Activated naive CD4-positive, alpha-beta T cell treated with anti-CD3 and anti-CD28 coated beads for 36 hours (primary cell): ENCODE measurements around the gene SFTPA2. TPM values are rescaled to one million over a fixed set of nuclear protein-coding genes. Genes with fewer than 3 reads are reported as not detected.
"Not testable (repeated sequence)": the region's sequence is repeated elsewhere in the genome, so short reads cannot be mapped to it uniquely, and the experiment has no call there.

Experiments used
- CTCF ChIA-PET: fragments of 350-600 bp; sonication (Branson Sonifier 250); formaldehyde crosslinking; loops from one replicate; lab custom pipeline; 2021; ENCODE audit warnings: antibody characterized with exemption; lab: Charles Lee
- DNase-seq: peaks from one replicate; pipeline ENCODE4 v3.0.0-alpha.2; 2020
- H3K27ac Mint-ChIP-seq: one replicate; pipeline ENCODE4 v1.8.0; 2021; ENCODE audit warnings: mild to moderate bottlenecking, mixed read lengths
- H3K27me3 Mint-ChIP-seq: one replicate; pipeline ENCODE4 v1.8.0; 2021; ENCODE audit warnings: low read depth, mixed read lengths
- H3K36me3 Mint-ChIP-seq: one replicate; pipeline ENCODE4 v1.8.0; 2021; ENCODE audit warnings: low read depth, mixed read lengths
- H3K4me1 Mint-ChIP-seq: one replicate; pipeline ENCODE4 v1.8.0; 2021; ENCODE audit warnings: low read depth, mixed read lengths
- H3K4me3 Mint-ChIP-seq: one replicate; pipeline ENCODE4 v1.8.0; 2021; ENCODE audit warnings: mild to moderate bottlenecking, moderate library complexity, mixed read lengths
- H3K9me3 Mint-ChIP-seq: one replicate; pipeline ENCODE4 v1.8.0; 2021; ENCODE audit warnings: mixed read lengths
- intact Hi-C: fragments of 100-400 bp; cut with micrococcal nuclease; formaldehyde crosslinking; loops from one replicate; pipeline ENCODE4 v1.15.1; 2023
- total RNA-seq, 2 experiments: library from RNA; stranded (reverse); gene quantifications; one replicate each; pipeline ENCODE4 v1.2.3, GENCODE V29; 2021

SFTPA2 gene
- total RNA-seq: not detected

GRCh38 chr10:79560160-79560709, at the start of gene SFTPA2:
Gene SFTPA2, minus strand, starts transcription at chr10:79560407. Its CDS starts 924 bp downstream, at chr10:79559483.
- Mint-ChIP-seq H3K9me3 (no peaks in the 10 kb centered on the region), H3K4me1 (peaks cover 6% of the 10 kb centered on the region), H3K27me3 (peaks cover 8% of the 10 kb centered on the region), H3K36me3 (no peaks in the 10 kb centered on the region), H3K4me3 (no peak within 1 kb of the TSS), H3K27ac (no peak within 1 kb of the TSS)
- intact Hi-C loops: no loop called here
- DNase-seq: no peak
- CTCF ChIA-PET: interaction anchor here (0.8 kb wide), 1 partner anchor 368 kb away, joined by 3 read pairs; no protein-coding TSS in a partner anchor

DNA sequence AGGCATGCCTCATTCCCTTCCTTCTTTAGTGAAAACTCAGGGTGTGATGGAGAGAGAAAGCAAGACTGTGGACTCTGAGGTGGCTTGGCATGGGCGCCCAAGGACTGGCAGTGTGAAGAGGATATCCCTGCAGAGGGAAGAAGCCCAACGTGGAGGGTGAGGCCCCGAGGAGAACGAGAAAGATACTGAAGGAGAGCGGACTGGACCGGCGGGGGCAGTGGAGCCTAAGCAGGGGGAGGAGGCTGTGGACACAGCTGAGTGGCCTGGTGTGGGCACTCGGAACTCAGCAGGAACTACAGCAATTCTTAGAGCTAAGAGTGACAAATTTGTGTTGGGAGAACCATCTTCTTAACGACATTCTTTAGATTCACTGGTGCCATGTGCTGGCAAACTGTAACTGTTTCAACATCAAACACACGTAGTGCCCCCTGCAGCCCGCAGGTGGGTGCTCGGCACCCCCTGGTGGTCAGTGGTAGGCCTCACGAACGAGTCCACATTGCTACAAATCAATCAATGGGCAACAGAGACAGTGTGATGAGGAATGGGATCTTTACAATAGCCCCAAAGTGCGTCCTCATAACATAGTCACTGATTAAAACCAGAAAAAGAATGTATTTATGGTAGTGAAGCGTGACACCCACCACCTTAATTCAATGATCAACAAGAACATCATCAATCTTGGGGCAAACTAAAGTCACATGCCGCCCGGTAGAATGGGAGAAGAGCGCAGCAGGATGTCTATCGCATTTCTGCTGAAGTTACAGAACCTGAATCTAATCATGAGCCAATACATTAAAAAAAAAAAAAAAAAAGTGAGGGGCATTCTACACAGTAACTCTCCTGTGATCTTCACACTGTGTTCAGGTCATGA, 48.5 kb upstream of the SFTPA2 start:
- Mint-ChIP-seq H3K9me3 (no peaks in the 10 kb centered on the region), H3K4me1 (no peaks in the 10 kb centered on the region), H3K27me3 (peaks cover 3% of the 10 kb centered on the region), H3K36me3 (no peaks in the 10 kb centered on the region), H3K27ac (no peak overlapping the region), H3K4me3 (no peak overlapping the region)
- intact Hi-C loops: loop anchor here (1.0 kb wide), 2 partner anchors 46 to 71 kb away; no protein-coding TSS in a partner anchor
- DNase-seq: peak; percentile 60
- CTCF ChIA-PET: interaction anchor here (1.0 to 4.4 kb wide), 4 partner anchors 19 to 71 kb away, joined by 3 to 18 read pairs (median 5); no protein-coding TSS in a partner anchor

DNA sequence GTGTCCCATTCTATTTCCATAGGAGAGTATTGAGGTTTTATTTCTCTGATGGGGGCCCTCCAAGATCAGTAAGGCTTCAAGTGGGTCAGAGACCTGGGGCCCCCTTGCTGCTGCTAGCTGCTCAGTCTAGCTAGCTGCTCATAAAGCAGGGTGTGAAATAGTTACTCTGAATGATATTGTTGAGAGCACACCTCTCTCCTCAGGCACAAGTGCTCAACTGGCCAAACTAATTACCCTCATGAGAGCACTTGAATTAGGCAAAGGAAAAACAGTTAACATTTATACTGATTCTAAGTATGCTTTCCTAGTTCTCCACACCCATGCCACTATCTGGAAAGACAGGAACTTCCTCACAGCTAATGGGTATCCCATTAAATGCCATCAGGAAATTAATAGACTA, 45.1 kb upstream of the SFTPA2 start:
- no peaks in the 10 kb centered on the region for H3K9me3 Mint-ChIP-seq
- H3K4me3 Mint-ChIP-seq: no peak overlapping the region
- CTCF ChIA-PET: interaction anchor here (1.6 kb wide), 1 partner anchor 68 kb away, joined by 6 read pairs; no protein-coding TSS in a partner anchor
- H3K36me3 Mint-ChIP-seq: no peaks in the 10 kb centered on the region
- no peak overlapping the region for H3K27ac Mint-ChIP-seq
- H3K4me1 Mint-ChIP-seq: no peaks in the 10 kb centered on the region
- DNase-seq: no peak
- intact Hi-C loops: no loop called here
- peaks cover 3% of the 10 kb centered on the region for H3K27me3 Mint-ChIP-seq

DNA sequence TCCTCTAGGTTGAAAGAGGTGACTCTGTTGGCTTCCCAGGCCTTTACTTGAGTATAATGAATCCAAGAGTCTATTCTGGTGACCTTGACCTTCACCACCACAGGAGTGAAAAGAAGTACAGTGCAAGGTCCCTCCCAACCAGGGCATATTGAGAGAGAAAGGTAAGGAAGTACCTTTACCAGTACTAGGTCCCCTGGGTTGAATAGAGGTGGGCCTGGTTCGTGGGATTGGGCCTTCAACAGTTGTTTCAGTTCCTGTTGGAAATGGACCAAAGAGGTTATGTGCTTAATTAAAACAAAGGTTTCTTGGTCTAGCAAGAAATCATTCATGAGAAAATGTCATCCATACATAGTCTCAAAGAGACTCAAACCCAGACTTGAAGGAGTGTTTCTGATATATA, 44.1 kb upstream of the SFTPA2 start:
- intact Hi-C loops: no loop called here
- Mint-ChIP-seq H3K27ac (no peak overlapping the region), H3K4me1 (no peaks in the 10 kb centered on the region), H3K4me3 (no peak overlapping the region), H3K27me3 (peaks cover 3% of the 10 kb centered on the region), H3K36me3 (no peaks in the 10 kb centered on the region), H3K9me3 (no peaks in the 10 kb centered on the region)
- CTCF ChIA-PET: no interaction called here
- DNase-seq: no peak

DNA sequence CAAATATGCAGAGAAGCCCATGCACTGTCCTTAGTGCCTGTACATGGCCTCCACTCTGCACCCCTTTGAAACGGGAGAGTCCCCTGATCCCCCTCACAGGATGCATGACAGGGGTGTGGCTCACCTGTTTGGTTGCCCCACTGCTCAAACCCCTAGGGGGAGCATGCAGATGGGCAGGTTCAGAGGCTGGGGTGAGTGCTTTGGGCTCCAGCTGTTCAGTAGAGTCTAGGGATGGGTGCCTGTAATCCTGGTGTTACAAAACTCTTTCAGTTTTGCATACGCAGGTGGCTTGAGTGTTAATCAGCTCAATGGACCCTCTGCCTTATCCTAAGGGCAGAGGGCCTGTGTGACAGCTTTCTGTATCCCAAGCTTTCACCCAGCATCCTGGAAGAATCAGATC, 42.7 kb upstream of the SFTPA2 start:
- H3K9me3 Mint-ChIP-seq: peaks cover 7% of the 10 kb centered on the region
- H3K27me3 Mint-ChIP-seq: peaks cover 3% of the 10 kb centered on the region
- H3K27ac Mint-ChIP-seq: no peak overlapping the region
- intact Hi-C loops: no loop called here
- H3K4me3 Mint-ChIP-seq: no peak overlapping the region
- H3K36me3 Mint-ChIP-seq: no peaks in the 10 kb centered on the region
- no peak for DNase-seq
- CTCF ChIA-PET: no interaction called here
- no peaks in the 10 kb centered on the region for H3K4me1 Mint-ChIP-seq

- no peak overlapping the region for H3K4me3 Mint-ChIP-seq
- no peak for DNase-seq
- peaks cover 13% of the 10 kb centered on the region for H3K9me3 Mint-ChIP-seq
- H3K4me1 Mint-ChIP-seq: no peaks in the 10 kb centered on the region
- H3K27ac Mint-ChIP-seq: no peak overlapping the region
- H3K27me3 Mint-ChIP-seq: no peaks in the 10 kb centered on the region
- intact Hi-C loops: no loop called here
- H3K36me3 Mint-ChIP-seq: no peaks in the 10 kb centered on the region
- CTCF ChIA-PET: no interaction called here
Observed at GRCh38 chr10:79601939-79602338, 41.7 kb upstream of the SFTPA2 start.

GRCh38 chr10:79599644-79600043, 39.4 kb upstream of the SFTPA2 start:
- CTCF ChIA-PET: not testable (repeated sequence)

GRCh38 chr10:79595510-79595909, 35.3 kb upstream of the SFTPA2 start:
- H3K36me3 Mint-ChIP-seq: no peaks in the 10 kb centered on the region
- intact Hi-C loops: no loop called here
- H3K4me3 Mint-ChIP-seq: no peak overlapping the region
- CTCF ChIA-PET: no interaction called here
- H3K27ac Mint-ChIP-seq: no peak overlapping the region
- no peak for DNase-seq
- no peaks in the 10 kb centered on the region for H3K4me1 Mint-ChIP-seq
- H3K9me3 Mint-ChIP-seq: peaks cover 15% of the 10 kb centered on the region
- H3K27me3 Mint-ChIP-seq: peaks cover 3% of the 10 kb centered on the region

More at GRCh38 chr10:79599644-79600043, 39.4 kb upstream of the SFTPA2 start:
- intact Hi-C loops, H3K27ac Mint-ChIP-seq, DNase-seq, H3K4me3 Mint-ChIP-seq, H3K36me3 Mint-ChIP-seq, H3K4me1 Mint-ChIP-seq, H3K27me3 Mint-ChIP-seq: not testable (repeated sequence)
- H3K9me3 Mint-ChIP-seq: peaks cover 15% of the 10 kb centered on the region

- CTCF ChIA-PET, intact Hi-C loops, H3K4me3 Mint-ChIP-seq, H3K36me3 Mint-ChIP-seq, H3K27me3 Mint-ChIP-seq, H3K4me1 Mint-ChIP-seq, H3K27ac Mint-ChIP-seq, DNase-seq: not testable (repeated sequence)
- H3K9me3 Mint-ChIP-seq: peaks cover 15% of the 10 kb centered on the region
Observed at GRCh38 chr10:79594565-79594964, 34.4 kb upstream of the SFTPA2 start.

DNA sequence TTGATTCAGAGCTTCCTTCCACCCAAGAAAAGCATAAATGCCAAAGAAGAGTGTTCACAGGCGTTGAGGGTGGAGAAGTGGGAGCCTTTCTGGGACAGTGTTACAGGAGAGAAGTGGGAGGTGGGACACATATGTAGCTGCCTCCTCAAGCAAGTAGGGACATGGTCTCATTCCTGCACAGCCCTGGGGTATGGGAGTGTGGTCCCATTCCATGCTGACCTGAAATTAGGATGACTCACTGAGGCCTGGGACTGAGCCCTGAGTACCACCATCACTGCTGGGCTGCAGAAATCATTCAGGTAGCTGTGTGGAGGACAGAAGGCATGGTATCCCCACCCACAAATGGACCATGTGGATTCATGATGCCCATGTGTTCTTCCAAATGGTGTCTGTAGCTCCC, 33.2 kb upstream of the SFTPA2 start:
- H3K36me3 Mint-ChIP-seq: no peaks in the 10 kb centered on the region
- CTCF ChIA-PET: interaction anchor here (0.6 kb wide), 1 partner anchor 30 kb away, joined by 3 read pairs; no protein-coding TSS in a partner anchor
- peaks cover 11% of the 10 kb centered on the region for H3K9me3 Mint-ChIP-seq
- intact Hi-C loops: no loop called here
- no peak overlapping the region for H3K27ac Mint-ChIP-seq
- no peaks in the 10 kb centered on the region for H3K4me1 Mint-ChIP-seq
- H3K27me3 Mint-ChIP-seq: peaks cover 8% of the 10 kb centered on the region
- no peak for DNase-seq
- no peak overlapping the region for H3K4me3 Mint-ChIP-seq

- H3K27me3 Mint-ChIP-seq: peaks cover 14% of the 10 kb centered on the region
- H3K4me1 Mint-ChIP-seq: no peaks in the 10 kb centered on the region
- H3K4me3 Mint-ChIP-seq: no peak overlapping the region
- intact Hi-C loops: no loop called here
- no peaks in the 10 kb centered on the region for H3K9me3 Mint-ChIP-seq
- CTCF ChIA-PET: no interaction called here
- no peak for DNase-seq
- no peaks in the 10 kb centered on the region for H3K36me3 Mint-ChIP-seq
- H3K27ac Mint-ChIP-seq: no peak overlapping the region
Observed at GRCh38 chr10:79588800-79589199, 28.6 kb upstream of the SFTPA2 start.

- Mint-ChIP-seq H3K27ac (no peak overlapping the region), H3K27me3 (peaks cover 14% of the 10 kb centered on the region), H3K4me3 (no peak overlapping the region), H3K9me3 (no peaks in the 10 kb centered on the region), H3K36me3 (no peaks in the 10 kb centered on the region), H3K4me1 (peaks cover 4% of the 10 kb centered on the region)
- CTCF ChIA-PET: interaction anchor here (1.8 kb wide), 1 partner anchor 25 kb away, joined by 4 read pairs; no protein-coding TSS in a partner anchor
- intact Hi-C loops: no loop called here
- DNase-seq: no peak
Observed at GRCh38 chr10:79586933-79587332, 26.7 kb upstream of the SFTPA2 start.
